ENCODE measurements around the gene STXBP5.

STXBP5 gene

DNA sequence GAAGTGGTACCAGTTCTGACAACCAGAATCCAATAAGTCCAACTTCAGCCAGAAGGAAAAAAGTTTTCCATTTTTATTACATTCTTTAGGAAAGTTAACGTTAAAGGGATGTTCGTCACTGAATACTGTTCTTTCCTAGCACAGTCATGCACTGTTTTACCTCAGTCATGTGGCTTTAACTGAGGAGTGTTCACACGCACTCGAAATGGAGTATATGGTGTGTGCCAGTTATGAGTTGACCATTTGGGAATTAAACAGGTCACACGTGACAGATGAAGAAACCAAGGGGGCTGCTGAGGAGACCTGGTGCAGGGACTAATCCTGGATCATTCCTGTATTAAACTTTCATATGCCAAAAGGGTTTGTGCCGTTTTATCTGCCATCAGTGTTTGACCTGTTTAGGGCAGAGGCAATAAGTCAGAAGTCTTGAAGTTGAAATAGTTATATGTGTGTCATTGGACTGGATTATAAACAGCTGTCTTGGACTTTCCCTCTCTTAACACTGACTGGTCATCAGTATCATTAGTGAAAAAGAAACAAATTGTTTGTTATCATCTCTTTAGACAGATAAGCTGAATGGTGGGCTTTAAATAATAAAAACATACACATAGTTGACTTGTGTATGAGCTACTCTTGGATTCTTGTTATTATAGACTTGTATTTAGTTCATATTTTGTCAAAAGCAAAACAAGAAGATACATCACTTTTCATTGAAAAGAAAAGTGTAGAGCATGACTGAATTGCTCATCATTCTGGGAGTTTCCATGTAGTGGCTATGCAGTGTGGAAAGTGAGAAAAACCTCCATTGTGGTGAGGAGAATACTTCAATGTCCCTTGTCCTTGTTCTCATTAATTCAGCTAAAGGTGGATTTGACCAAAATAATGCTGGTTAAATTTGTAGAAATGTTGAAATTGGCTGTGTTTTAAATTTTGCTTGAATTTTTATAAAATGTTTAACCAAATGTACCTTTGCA is 180.8 kb downstream of the STXBP5 start:
- no peak for ATAC-seq

DNA sequence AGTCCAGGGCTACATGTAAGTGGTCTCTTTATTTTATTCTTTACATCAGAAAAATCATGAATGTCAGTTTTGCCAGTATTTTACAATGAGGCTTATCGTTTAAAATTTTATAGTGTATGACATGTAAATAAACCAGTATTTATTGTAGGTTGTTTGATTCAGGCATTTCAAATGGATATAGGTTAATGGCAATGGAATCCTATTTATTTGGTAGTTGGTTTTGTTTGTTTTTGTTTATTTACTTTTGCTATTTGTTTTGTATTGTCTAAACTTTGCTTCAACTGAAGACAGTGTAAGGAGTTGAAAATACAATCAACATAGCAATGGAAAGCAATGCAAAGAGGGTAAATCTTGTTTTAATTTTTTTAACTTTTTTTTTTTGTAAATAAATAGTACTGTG is 185.2 kb downstream of the STXBP5 start:
- ATAC-seq = no peak

DNA sequence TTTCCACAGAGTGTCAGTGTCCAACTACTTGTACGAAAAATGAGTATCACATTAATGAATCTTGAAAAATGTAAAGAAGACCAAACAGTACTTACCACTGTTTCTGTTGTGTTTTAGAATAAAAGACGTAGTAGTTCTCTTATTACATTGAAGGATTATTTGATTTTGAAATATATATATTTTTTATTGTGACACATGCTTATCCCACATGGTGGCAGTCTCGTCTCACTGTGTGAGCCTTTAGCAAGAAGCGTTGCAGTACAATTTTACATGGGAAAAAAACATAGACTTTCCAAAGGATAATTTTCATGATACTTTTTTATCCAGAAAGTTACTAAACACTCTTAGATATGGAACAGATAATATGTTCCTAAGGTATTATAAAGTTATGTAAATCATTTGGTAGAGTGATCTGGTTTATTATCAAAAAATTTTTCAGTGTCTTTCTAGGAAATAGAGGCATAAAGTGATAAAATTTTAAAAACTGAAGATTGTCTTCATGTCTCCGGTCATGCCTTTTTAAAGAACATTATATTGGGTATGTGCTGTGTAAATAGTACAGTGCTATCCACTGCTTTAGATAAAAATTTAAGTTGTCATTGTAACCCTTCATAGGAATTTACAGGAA is 186.8 kb downstream of the STXBP5 start:
- no peak for ATAC-seq

DNA sequence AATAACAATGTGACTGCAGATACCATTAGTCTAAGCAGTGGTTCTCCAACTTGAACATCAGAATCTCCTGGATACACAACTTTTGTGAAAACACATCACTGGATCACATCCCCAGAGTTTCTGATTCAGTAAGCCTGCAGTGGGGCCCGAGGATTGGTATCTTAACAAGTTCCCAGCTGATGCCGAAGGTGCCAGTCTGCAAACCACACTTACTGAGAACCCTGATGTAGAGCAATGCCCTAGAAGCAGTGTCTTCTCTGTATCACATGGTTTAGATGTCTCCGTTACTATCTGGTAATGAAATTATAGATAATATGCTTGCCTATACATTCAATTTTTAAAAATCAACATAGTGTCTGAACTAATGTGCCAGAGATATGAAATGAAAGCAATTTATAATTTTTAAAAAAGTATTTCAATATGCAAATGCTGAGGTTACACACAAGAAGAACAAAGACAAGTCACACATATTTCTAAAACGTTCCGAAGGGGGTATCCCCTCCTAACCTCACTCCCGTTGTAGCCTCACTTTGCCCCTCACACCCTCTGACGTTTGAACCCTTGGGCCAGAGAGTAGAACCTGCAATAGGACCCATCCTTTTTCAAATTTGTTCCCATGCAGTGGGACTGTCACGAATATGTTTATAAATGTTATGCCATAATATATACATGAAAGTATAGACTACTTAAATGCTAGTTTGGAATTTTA is 188.9 kb downstream of the STXBP5 start:
- peak; percentile 59 to 64 for ATAC-seq

DNA sequence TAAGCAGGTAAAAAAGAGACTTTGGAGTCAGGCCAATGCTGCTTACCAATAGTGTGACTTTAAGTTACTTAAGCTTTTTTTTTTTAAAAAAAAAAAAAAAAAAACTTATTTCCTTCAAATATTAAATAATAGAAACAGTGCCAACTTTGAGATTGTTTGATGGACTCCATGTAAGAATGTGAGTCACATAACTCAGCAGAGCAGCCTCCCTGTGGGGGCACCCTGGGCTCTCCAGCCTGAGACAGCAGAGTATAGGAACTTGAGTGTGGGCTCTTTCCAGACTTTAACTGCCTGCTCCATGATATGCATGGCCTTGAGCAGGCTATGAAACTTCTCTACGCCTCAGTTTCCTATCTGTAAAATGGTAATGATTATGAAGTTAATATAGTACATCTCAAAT is 190.9 kb downstream of the STXBP5 start:
- ATAC-seq = no peak

DNA sequence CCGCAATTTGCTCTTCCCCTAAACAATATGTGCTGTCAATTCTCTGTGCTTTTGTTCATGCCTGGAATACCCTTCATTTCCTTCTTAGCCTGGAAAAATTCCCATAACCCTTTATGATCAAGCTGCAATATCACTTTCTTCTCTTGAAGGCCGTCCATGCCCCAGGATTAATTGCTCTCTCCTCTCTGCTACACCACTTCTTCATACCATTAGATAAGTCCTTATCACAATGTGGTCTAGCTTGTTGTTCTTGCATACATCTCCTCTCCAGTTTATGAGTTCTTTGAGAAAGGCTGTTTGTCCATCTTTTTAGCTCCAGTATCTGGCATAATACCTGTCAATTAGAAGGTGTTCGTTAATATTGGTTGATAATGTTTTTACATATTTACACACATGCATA is 193.1 kb downstream of the STXBP5 start:
- no peak for ATAC-seq

DNA sequence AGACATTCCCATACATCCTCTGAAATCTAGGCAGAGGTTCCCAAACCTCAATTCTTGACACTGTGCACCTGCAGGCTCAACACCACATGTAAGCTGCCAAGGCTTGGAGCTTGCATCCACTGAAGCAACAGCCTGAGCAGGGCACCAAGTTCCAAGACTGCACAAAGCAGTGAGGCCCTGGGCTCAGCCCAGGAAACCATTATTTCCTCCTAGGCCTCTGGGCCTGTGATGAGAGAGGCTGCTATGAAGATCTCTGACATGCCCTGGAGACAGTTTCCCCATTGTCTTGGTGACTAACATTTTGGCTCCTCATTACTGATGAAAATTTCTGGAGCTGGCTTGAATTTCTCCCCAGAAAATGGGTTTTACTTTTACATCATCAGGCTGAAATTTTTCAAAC is 196.8 kb downstream of the STXBP5 start:
- no peak for ATAC-seq

DNA sequence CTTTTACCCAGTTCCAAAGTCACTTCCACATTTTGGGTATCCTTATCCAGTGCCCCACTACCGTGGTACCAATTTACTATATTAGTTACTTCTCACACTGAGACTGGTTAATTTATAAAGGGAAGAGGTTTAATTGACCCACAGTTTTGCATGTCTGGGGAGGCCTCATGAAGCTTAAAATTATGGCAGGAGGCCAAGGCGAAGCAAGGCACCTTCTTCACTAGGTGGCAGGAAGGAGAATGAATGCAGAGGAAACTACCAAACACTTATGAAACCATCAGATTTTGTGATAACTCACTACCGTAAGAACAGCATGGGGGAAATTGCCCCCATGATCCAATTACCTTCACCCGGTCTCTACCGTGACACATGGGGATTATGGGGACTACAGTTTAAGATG is 197.6 kb downstream of the STXBP5 start:
- no peak for ATAC-seq

DNA sequence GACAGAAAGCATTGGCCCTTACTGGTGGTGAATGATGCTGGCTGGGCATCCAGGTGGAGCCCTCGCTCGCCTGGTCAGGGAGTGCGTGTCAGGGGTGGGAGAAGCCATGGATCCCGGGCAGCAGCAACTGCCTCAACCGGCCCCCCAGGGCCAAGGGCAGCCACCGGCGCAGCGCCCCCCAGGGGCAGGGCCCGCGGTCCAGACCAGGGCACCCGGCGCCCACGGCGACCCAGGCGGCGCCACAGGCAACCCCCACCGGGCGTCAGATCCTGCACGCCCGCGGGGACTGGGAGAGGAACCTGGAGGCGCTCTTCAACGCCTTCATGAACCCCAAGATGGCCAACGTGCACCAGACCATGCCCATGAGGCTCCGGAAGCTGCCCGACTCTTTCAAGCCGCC is 202.6 kb downstream of the STXBP5 start:
- ATAC-seq = no peak

DNA sequence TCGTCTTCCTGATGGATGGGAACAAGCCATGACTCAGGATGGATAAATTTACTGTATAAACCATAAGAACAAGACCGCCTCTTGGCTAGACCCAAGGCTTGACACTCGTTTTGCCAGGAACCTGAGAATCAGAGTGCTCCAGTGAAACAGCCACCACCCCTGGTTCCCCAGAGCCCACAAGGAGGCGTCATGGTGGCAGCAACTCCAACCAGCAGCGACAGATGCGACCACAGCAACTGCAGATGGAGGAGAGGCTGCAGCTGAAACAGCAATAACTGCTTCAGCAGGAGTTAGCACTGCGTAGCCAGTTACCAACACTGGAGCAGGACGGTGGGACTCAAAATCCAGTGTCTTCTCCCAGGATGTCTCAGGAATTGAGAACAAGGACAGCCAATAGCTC is 203.4 kb downstream of the STXBP5 start:
- no peak for ATAC-seq

DNA sequence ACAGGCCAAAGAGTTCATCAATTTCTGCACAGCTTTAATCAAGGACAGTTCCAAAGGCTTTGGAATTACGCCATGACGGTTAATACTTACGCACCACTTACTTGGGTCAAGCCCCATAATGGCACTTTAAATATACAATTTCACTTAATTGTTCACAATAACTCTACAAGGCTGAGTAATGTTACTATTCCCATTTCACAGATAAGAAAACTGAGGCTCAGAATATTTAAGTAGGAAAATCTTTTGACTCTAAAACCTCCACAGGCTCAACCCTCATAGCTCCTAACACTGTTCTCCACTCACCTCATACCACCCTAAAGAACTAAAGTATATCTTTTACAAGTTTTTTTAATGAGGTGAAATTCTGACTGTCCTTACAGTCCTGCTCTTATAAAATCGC is 212.4 kb downstream of the STXBP5 start:
- ATAC-seq = no peak

DNA sequence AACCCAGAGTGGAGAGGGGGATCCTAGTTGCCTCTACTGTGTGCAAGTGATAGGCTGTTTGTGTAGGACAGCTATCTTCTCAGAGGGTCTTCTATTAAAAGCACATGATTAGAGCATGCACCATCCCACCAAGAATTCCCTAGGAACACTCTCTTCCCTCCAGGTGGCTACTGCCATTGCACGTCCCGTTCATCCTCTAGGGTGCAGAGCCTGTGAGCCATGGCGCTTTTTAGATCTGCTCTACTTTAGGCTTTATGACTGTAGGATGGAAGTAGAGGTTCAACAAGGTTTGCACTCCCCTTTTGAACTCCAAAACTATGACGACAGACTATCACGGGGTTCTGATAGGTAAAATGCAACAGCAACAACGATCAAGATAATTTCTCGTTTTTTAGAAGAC is 213.7 kb downstream of the STXBP5 start:
- no peak for ATAC-seq

DNA sequence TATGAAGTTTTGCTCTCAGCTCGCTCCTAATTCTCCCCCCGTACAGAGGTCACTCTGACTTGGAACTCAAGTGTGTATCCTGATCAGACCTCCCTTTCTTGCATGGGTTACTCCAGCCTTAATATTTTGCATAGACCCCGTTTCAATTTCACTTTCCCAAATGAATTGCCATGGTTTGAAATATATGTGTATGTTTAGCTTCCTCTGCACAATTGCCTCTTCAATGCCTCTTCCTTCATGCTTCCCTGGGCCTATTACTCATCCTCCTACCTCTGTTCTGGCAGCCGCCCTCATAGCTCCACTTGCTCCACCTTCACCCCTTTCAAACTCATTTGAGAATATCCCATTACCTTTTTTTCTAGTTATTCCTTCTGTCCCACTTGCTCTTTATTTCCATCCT is 214.3 kb downstream of the STXBP5 start:
- ATAC-seq = no peak

DNA sequence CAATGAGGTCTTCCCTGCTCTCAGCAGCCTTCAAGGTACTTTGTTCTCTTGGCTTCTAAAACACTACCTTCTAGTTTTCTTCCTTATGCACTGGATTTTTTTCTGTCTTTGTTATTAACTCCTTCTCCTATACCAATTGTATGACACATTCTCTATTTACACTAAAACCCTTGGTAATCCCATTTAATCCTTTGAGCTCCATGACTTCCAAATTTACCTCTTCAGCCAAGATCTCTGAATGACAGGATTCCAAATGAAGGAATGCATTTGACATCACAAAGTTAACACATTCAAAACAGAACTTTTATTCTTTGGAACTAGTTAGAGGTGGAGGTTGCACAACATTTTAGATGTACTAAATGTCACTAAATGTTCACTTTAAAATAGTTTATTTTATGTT is 217.7 kb downstream of the STXBP5 start:
- no peak for ATAC-seq

DNA sequence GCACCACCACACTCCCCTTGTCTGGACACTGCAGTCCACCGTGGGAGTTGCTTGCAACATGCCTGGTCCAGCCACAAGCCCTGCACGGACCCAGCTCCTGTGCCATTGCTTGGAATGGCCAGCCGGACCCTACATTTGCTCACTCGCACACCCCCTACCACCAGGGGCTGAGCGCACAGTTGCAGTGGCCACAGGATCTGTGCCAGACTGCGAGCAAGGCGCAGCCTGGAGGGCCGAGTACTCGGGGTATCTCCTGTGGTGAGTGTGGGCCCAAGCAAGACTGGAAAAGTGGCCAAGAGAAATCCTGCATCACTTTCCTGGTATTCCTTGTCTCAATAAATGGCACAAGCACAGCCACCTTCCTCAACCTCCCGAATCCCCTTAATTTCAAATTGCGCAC is 218.9 kb downstream of the STXBP5 start:
- no peak for ATAC-seq

DNA sequence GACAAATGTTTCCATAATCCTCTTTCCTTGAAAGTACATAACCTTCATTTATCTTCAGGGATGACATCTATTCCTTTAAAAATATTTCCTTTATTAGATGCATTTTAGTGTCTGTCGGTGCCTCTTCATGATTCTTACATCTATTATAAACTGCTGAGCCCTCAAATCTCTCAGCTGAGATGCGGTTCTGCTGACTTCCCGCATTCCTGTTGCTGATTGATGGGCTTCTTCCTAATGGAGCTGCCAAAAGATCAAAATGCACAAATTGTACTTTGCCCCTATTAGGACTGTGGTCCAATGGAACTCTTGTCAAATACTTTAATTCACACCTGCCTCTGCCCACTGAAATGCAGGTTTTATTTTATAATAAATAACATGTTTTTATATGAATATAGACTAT is 225.6 kb downstream of the STXBP5 start:
- no peak for ATAC-seq

DNA sequence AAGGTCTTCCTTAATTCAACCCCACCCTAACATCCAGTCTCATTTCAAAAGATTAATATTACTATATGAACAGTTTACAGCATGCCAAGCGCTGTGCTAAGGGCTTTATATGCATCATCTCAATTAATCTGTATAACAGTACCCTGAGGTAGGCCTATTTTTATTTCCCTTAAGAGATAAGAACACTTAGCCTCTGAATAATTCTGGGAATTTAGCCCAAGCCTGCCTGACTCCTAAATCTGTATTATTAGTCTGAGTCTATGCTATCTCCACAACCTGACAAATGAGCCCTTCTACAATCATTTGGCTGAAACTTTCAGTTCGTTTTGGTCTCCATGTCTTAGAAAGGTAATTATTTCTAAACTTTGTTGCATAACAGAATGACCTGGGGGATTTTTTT is 226.6 kb downstream of the STXBP5 start:
- no peak for ATAC-seq

DNA sequence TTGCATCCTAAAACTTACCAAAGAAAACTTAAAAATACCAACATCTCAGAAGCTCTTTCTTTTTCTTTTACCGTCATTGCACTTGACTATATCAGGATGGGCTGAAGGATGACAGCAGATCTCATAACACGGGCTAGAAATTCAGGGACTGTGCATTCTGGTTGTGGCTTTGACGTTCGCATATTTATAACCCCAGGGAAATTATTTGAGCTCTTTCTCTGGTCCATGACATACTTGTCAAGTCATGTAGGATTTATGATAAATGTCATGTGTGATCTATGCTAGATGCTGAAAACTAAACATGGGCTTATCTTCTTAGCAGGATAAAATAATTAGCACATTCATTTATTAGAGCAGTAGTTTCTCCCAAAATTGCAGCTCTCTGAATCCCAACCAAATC is 229.9 kb downstream of the STXBP5 start:
- ATAC-seq = no peak

DNA sequence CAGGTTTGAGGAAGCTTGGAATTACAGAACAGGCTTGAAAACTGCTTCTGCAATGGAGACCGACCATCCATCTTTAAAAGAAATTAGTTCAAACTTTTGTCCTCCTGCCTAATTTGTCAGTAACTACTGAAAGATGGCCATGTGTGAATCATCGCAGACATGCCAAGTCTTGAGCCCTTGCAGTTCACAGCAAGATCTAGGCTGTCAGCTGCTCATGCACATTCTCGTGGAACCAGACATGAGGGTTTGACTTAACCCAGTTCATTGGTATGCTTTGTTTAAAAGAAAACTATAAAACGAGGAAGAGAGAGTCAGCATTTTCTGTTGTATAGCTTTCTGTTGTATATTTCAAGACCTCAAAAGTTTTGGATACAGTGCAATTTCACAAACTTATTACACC is 230.3 kb downstream of the STXBP5 start:
- no peak for ATAC-seq

DNA sequence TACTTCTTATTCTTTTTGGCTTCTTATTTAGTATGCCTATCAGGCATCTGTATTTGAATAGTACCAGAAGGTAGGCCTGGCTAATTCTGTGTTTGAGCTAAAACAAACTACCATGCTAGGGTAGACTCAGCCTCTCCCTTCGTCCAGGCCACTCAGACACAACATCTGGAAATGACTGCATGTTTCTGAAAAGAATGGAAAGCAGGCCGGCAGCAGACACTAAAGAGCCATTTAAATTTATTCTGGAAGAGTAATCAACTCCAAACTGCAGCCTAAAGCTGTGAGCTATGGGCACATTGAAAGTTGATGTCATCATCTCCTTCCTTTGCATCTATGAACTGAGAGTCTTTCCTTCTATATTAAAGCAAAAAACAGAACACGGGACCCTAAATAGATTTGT is 233.4 kb downstream of the STXBP5 start:
- no peak for ATAC-seq

DNA sequence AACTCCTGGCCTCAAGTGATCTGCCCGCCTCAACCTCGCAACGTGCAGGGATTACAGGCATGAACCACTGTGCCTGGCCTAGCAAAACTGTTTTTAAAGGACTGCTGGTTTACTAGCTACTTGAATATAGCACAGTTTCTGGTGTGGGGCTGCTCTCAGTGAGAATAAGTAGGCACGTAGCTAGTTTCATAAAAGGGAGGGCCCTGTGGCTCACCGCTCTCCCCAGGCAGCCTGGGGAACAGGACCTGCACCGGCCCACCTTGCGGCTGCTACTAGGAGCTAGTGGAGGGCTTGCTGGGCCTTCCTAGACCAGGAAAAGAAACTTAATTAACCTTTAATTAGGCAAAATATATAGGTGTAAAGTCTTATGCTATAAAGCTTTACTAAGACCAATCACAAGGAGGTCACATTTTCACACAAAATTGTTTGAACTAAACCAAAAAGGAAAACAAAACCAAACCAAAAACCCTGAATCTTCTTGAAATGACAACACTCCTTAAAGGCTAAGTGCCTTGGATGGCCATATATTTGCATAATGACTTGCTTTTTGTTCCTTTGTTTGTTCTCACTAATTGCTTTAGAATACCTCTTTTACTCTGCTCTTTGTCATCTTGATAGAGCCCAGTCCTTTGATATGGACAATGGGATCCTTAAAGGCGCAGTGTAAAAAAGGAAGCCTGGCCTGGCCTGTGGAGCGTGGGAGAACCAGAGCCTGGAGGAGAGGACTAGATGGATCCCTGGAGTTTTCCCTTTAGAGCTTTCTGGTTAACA is 234.7 kb downstream of the STXBP5 start:
- ATAC-seq = no peak
